ENCODE data around the gene RBM4B. TPM values are rescaled to one million over a fixed set of nuclear protein-coding genes. Genes with fewer than 3 reads are reported as not detected.

Gene RBM4B
- total RNA-seq, 2 donors from 2014 or later = 8.9 to 9.2 TPM

DNA sequence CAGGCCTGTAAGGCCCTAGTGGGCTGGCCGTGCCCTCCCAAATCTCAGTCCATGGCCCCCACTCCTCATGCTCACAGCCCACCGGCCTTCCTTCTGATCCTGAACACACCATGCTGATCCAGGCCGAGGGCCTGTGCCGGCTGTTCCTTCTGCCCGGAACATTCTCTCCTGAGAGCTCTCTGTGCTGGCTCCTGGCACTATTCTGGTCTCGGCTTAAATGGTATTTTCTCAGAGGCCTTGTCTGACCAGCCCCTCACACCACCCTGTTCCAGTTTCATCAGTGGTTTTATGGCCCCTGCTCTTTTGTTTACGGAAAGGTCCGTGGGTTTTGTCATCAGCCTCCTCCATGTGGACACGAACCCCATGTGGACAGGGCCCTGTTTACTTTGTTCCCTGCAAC, 29.3 kb upstream of the RBM4B start:
- no peak for ATAC-seq (ENCODE audit: insufficient number of reproducible peaks, low FRiP score, low read depth)
- TF ChIP-seq, protein P1, sequence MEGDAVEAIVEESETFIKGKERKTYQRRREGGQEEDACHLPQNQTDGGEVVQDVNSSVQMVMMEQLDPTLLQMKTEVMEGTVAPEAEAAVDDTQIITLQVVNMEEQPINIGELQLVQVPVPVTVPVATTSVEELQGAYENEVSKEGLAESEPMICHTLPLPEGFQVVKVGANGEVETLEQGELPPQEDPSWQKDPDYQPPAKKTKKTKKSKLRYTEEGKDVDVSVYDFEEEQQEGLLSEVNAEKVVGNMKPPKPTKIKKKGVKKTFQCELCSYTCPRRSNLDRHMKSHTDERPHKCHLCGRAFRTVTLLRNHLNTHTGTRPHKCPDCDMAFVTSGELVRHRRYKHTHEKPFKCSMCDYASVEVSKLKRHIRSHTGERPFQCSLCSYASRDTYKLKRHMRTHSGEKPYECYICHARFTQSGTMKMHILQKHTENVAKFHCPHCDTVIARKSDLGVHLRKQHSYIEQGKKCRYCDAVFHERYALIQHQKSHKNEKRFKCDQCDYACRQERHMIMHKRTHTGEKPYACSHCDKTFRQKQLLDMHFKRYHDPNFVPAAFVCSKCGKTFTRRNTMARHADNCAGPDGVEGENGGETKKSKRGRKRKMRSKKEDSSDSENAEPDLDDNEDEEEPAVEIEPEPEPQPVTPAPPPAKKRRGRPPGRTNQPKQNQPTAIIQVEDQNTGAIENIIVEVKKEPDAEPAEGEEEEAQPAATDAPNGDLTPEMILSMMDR (IDR thresholded peaks at IDR 0.05) = no peak
- DNase-seq (ENCODE audit: low spot score) = no peak

DNA sequence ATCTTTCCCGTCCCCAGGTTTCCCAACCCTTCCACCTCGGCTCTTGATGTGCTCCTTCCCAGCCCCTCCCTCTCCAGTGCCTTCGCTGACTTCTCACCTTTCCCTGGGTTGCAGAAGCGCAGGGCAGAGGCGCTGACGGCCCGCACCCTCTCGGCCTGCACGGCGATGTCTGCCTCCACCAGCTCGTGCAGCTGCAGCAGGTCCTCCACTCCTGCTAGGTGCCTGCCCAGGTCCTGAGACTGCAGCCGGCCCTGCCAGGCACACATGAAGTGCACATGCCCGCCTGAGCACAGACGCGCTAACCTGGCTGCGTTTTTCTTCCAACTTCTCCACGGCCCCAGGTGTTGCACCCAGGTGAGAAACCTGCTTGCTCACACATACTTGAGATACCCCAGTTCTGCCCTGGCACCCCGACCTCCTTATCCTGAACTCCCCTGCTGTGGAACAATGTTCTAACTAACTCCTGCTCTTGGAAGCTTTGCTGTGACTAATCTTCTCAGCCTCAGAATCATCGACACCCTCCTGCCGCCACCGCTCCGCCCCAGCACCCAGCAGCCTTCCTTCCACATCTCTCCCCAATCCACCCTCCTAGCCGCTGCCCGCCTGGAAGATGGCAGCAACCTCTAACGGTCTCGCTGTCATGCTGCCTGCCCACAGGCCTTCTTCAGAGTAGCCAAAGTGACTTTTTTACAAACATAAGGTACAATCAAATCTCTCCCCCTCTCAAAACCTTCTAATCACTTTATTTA, 28.1 kb upstream of the RBM4B start:
- H3K36me3 ChIP-seq = no peaks in the 10 kb centered on the region
- ATAC-seq (ENCODE audit: insufficient number of reproducible peaks, low FRiP score, low read depth) = no peak
- H3K9me3 ChIP-seq = no peaks in the 10 kb centered on the region
- no peak overlapping the region for H3K4me3 ChIP-seq
- no peaks in the 10 kb centered on the region for H3K27me3 ChIP-seq (replicated peaks; ENCODE audit: insufficient read depth)
- H3K4me1 ChIP-seq (ENCODE audit: control insufficient read depth in 1 of 2, low read depth in 2 of 2) = no peaks in the 10 kb centered on the region
- no peak overlapping the region for H3K27ac ChIP-seq
- no peak for DNase-seq (ENCODE audit: low spot score)
- TF ChIP-seq, protein P1 (IDR thresholded peaks at IDR 0.05) = no peak

More for the DNA sequence above, 29.3 kb upstream of the RBM4B start:
- no peaks in the 10 kb centered on the region for H3K27me3 ChIP-seq (replicated peaks; ENCODE audit: insufficient read depth)
- no peak overlapping the region for H3K27ac ChIP-seq
- H3K4me1 ChIP-seq (ENCODE audit: control insufficient read depth in 1 of 2, low read depth in 2 of 2) = no peaks in the 10 kb centered on the region
- no peak overlapping the region for H3K4me3 ChIP-seq
- no peaks in the 10 kb centered on the region for H3K36me3 ChIP-seq
- H3K9me3 ChIP-seq = no peaks in the 10 kb centered on the region

DNA sequence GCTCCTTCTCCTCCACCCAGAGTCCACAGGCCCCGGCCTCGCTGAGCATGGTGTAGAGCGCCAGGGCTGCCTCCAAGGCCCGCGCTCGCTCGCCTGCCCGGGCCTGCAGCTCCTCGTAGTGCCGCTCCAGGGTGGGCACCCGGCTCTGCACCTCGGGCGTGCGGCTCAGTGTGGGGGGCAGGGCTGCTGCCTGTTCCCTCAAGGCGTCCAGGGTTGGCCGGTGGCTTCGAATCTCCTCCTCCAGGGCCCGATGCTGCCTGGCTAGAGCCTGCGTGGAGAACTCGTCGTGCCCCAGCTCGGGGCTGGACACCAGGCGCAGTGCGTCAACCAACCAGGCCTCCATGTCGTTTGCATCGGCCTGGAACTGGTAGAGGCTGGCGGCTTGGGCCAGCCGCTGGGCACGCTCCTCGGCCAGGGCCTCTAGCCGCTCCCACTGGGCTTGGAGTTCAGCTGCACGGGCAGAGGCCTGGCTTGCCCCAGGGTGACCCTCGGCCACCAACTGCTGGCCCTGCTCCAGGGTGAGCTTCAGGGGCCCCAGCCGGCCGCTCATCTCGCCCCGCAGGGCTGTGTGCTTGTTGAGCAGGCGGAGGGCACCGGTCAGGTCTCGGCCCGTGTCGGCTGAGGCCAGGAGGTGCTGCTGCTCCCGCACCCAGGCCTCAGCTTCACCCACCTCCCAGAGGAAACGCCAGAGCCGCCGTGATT, 27.1 kb upstream of the RBM4B start:
- no peaks in the 10 kb centered on the region for H3K4me1 ChIP-seq (ENCODE audit: control insufficient read depth in 1 of 2, low read depth in 2 of 2)
- no peak overlapping the region for H3K4me3 ChIP-seq
- no peaks in the 10 kb centered on the region for H3K36me3 ChIP-seq
- no peaks in the 10 kb centered on the region for H3K9me3 ChIP-seq
- no peak overlapping the region for H3K27ac ChIP-seq
- H3K27me3 ChIP-seq (replicated peaks; ENCODE audit: insufficient read depth) = no peaks in the 10 kb centered on the region
- TF ChIP-seq, protein P1 (IDR thresholded peaks at IDR 0.05) = no peak
- no peak for DNase-seq (ENCODE audit: low spot score)
- no peak for ATAC-seq (ENCODE audit: insufficient number of reproducible peaks, low FRiP score, low read depth)

DNA sequence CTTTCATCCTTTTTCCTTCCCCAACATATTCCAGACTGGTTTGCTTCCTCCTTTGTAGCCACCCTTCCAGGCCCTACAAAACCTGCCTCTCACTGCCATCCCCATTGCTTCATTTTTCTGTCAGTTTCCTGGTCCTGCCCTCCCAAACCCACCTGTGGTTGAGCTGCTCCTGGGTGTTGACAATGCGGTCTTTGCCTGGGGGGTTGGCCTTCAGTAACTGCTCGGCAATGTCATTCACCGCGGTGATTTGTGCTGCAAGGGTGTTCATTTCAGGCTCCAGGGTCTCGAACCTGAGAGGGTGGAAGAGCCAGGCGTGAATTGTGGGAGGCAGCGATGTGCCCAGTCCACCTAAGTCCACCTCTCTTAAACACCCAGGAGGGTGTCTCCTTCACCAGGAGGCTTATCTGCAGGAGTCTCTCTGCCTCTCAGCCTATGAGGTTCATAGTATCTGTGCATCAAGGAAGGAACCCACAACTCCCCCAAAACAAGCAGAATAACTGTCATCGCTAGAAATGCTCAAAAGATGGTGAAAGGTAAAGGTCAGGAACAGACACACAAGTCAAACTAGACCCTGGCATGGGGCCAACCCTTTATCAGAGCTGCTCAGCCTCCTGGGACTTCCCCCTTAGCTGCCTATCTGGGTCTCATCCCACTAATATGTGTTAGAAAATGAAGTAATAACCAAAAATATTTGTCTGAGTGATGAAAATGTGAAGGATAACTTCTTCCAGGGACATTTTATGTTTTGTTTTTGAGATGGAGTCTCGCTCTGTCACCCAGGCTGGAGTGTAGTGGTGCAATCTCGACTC, 23.9 kb upstream of the RBM4B start:
- no peak overlapping the region for H3K4me3 ChIP-seq
- DNase-seq (ENCODE audit: low spot score) (no peak), ATAC-seq (ENCODE audit: insufficient number of reproducible peaks, low FRiP score, low read depth) (no peak)

More for the DNA sequence above, 23.9 kb upstream of the RBM4B start:
- Histone ChIP-seq H3K9me3 (peaks cover 2% of the 10 kb centered on the region), H3K27me3 (replicated peaks; ENCODE audit: insufficient read depth) (no peaks in the 10 kb centered on the region), H3K27ac (no peak overlapping the region), H3K4me1 (ENCODE audit: control insufficient read depth in 1 of 2, low read depth in 2 of 2) (no peaks in the 10 kb centered on the region), H3K36me3 (no peaks in the 10 kb centered on the region)
- TF ChIP-seq, protein P1 (IDR thresholded peaks at IDR 0.05) = no peak
